Measurements from ENCODE around the gene ELOVL1. TPM values are rescaled to one million over a fixed set of nuclear protein-coding genes. Genes with fewer than 3 reads are reported as not detected.

Gene ELOVL1
- total RNA-seq, 1 experiment from 2014 or later = 91.3 TPM

DNA sequence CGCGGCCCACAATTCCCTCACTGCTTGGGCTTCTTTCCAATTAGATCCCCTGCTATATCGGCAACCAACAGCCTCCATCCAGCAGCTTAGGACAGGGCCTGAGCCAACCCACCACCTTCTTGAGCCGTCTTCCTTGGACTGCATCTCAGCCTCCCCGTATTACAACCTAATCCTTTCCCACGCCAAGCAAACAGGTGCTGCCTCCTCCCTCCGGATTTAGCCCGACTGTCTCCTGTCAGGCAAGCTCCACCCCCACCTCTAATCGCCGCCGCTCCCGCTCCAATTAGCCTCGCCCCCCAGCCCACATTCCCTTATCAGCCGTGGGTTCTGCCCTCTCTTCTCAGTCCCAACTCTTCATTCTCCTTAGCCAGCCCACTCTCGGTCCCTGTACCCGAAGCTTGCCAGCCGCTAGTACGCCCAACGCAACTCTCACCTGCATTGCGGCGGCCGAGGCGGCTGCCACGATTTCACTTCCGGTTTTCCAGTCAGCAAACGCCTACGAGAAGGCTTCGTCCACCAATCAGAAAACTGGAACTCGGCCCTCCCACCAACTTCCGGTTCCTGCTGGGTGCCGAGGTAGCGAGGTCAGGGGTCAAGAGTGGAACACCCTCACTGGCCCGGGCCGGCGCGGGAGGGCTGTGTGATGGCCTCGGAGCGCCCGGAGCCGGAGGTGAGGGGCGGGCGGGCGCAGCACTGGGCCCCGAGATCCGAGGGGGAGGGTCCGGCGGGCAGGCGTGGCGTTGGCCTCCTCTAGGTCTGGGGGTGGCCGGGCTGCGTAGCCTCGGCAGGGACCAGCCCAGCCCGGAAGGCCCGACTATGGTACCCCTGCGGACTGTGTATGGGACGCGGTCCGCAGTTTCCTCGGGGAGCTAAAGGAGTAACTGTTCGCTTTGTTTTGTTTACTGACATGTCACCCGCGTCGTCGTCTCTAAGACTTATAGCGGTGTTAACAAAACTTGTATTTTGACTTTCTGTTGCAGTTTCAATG lies 21.8 kb upstream of the ELOVL1 start, which contains the start of the genes MED8 and SZT2 (continued):
- TF ChIP-seq, protein P1, sequence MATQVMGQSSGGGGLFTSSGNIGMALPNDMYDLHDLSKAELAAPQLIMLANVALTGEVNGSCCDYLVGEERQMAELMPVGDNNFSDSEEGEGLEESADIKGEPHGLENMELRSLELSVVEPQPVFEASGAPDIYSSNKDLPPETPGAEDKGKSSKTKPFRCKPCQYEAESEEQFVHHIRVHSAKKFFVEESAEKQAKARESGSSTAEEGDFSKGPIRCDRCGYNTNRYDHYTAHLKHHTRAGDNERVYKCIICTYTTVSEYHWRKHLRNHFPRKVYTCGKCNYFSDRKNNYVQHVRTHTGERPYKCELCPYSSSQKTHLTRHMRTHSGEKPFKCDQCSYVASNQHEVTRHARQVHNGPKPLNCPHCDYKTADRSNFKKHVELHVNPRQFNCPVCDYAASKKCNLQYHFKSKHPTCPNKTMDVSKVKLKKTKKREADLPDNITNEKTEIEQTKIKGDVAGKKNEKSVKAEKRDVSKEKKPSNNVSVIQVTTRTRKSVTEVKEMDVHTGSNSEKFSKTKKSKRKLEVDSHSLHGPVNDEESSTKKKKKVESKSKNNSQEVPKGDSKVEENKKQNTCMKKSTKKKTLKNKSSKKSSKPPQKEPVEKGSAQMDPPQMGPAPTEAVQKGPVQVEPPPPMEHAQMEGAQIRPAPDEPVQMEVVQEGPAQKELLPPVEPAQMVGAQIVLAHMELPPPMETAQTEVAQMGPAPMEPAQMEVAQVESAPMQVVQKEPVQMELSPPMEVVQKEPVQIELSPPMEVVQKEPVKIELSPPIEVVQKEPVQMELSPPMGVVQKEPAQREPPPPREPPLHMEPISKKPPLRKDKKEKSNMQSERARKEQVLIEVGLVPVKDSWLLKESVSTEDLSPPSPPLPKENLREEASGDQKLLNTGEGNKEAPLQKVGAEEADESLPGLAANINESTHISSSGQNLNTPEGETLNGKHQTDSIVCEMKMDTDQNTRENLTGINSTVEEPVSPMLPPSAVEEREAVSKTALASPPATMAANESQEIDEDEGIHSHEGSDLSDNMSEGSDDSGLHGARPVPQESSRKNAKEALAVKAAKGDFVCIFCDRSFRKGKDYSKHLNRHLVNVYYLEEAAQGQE (IDR thresholded peaks at IDR 0.05; ENCODE audit: low read depth) = no peak

DNA sequence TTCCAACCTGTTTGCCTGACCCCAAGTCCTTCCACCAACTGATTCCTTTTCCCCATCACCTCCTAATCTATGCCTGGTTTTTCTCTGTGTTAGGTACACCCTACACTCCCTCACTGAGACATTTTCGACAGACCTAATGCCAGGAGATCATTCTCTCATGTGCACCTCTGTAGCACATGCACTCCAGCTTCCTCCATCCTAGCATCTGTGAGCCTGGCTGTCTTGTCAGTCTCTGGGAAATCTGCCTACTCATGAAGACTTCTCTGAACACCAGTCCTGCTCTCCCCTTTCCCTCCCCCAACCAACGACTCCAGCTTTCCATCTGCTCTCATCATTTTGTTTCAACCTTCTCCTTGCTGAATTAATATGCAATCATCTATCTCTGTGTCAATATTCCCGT lies 20.8 kb upstream of the ELOVL1 start:
- Histone ChIP-seq H3K9ac (ENCODE audit: low read length) (peak overlapping the region; percentile 73), H3K4me3 (replicated peaks in 1 of 2; ENCODE audit: low read depth in 1 of 2, low read length in 2 of 2) (peak overlapping the region; percentile 84 to 97), H3K27me3 (ENCODE audit: insufficient read depth, low read length) (no peaks in the 10 kb centered on the region), H3K9me3 (ENCODE audit: control insufficient read depth in 1 of 2, insufficient read depth in 1 of 2, low read depth in 1 of 2, low read length in 2 of 2) (no peaks in the 10 kb centered on the region), H3K9me2 (ENCODE audit: insufficient read depth) (no peaks in the 10 kb centered on the region), H3K79me2 (ENCODE audit: insufficient read depth, low read length) (peaks cover 36% of the 10 kb centered on the region), H3K4me2 (ENCODE audit: low read length) (peak overlapping the region; percentile 80), H3K27ac (ENCODE audit: low read depth, low read length) (no peak overlapping the region), H3K4me1 (ENCODE audit: control insufficient read depth in 1 of 2, insufficient read depth in 2 of 2, low read length in 2 of 2) (peaks cover 3 to 16% of the 10 kb centered on the region in 2 experiments; a peak in 3 of 4 replicates), H4K20me1 (ENCODE audit: insufficient read depth) (no peaks in the 10 kb centered on the region), H2AFZ (ENCODE audit: low read depth, low read length, poor library complexity, severe bottlenecking) (no peak overlapping the region), H3K36me3 (ENCODE audit: control insufficient read depth in 1 of 2, insufficient read depth in 2 of 2, low read length in 2 of 2) (peaks cover 22 to 37% of the 10 kb centered on the region in 2 experiments)
- intact Hi-C loops (cut with micrococcal nuclease) = no loop called here
- ATAC-seq = no peak
- ChIA-PET CTCF (no interaction called here), POLR2A (interaction anchor here (0.8 to 0.9 kb wide), 2 partner anchors 11 to 103 kb away, joined by 3 read pairs; partner anchors contain the start of gene C1orf210), RAD21 (ENCODE audit: low non-redundant PET in 1 of 2, low total read pairs in 2 of 2, uncharacterized antibody in 2 of 2, unreplicated experiment in 2 of 2) (no interaction called here)
- no TSS peak for BruUV-seq (replicated peaks)
- no peak for DNase-seq (ENCODE audit: low read depth, low spot score)
- TF ChIP-seq SRF (IDR thresholded peaks at IDR 0.05; ENCODE audit: low read depth) (no peak), SP1 (IDR thresholded peaks at IDR 0.05; ENCODE audit: low read depth) (no peak), SIN3A (IDR thresholded peaks at IDR 0.05; ENCODE audit: low read depth) (no peak), JUND (IDR thresholded peaks at IDR 0.05) (no peak), YY1 (IDR thresholded peaks at IDR 0.05; ENCODE audit: extremely low read depth, insufficient replicate concordance, low read depth, low read length) (no peak), ELF1 (IDR thresholded peaks at IDR 0.05; ENCODE audit: borderline replicate concordance, low read depth) (no peak), ZFX (IDR thresholded peaks at IDR 0.05) (no peak), CEBPB (IDR thresholded peaks at IDR 0.05; ENCODE audit: low read depth) (no peak), CBX3 (IDR thresholded peaks at IDR 0.05; ENCODE audit: low read depth) (no peak), EZH2 (IDR thresholded peaks at IDR 0.05) (no peak)
- TF ChIP-seq, protein P2, sequence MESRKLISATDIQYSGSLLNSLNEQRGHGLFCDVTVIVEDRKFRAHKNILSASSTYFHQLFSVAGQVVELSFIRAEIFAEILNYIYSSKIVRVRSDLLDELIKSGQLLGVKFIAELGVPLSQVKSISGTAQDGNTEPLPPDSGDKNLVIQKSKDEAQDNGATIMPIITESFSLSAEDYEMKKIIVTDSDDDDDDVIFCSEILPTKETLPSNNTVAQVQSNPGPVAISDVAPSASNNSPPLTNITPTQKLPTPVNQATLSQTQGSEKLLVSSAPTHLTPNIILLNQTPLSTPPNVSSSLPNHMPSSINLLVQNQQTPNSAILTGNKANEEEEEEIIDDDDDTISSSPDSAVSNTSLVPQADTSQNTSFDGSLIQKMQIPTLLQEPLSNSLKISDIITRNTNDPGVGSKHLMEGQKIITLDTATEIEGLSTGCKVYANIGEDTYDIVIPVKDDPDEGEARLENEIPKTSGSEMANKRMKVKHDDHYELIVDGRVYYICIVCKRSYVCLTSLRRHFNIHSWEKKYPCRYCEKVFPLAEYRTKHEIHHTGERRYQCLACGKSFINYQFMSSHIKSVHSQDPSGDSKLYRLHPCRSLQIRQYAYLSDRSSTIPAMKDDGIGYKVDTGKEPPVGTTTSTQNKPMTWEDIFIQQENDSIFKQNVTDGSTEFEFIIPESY (IDR thresholded peaks at IDR 0.05; ENCODE audit: extremely low read depth, insufficient replicate concordance, low read length) = no peak
- TF ChIP-seq, protein P1 (IDR thresholded peaks at IDR 0.05; ENCODE audit: low read depth) = no peak
